HG03196 (cell line): Measurements from ENCODE around the gene MIF.
"Not testable (repeated sequence)": the region's sequence is repeated elsewhere in the genome, so short reads cannot be mapped to it uniquely, and the experiment has no call there.

Experiments
- ATAC-seq: cut with Tn5 transposase; IDR thresholded peaks from one replicate; pipeline ENCODE4 v1.9.1; 2021; ENCODE audit not compliant: unreplicated experiment

The MIF gene

DNA sequence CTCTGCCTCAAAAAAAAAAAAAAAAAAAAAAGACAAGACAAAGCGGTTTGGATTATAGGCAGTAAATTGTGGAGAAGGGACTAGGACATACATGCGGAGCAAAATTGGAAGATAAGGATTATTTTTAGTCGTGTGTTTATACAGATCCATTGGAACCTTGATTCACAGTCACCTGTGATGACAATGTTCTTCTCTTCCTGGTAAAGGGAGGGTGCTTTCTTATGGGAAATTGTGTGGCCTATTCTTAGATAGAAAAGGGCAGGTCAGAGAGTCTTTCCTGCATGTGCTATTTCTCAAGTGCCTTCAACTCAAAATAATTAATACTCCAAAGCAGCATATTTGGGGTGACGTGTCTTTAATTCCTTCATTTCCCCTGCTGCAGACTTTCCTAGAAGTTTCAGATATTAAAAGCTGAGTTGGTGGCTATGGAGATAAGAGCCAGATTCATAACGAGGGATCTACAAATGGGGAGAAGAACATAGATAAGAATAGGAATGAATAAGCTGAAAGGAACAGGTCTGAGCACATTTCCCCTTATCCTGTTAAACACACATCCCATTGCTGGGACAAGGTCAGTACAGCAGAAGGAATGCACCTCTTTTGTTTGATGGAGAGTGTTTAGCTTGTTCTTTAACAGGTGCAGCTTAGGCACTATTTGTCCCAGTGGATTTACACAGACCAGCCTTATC, 44.3 kb downstream of the MIF start:
- no peak for ATAC-seq

DNA sequence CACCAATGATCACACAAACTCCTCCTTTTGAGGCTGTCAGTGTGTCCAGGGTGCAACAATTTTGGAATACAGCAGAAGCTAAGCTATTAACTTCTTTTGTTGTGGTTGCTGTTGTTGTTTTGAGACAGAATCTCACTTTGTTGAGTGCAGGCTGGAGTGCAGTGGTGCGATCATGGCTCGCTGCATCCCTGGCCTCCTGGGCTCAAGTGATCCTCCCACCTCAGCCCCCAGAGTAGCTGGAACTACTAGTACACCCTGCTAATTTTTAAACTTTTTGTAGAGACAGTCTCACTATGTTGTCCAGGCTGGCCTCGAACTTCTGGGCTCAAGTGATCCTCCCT, 44.8 kb downstream of the MIF start:
- no peak for ATAC-seq

GRCh38 chr22:23940166-23940565, 46.0 kb downstream of the MIF start:
- ATAC-seq = not testable (repeated sequence)
